Kidney (tissue), 14 donors: ENCODE measurements around the gene ZNF48. TPM values are rescaled to one million over a fixed set of nuclear protein-coding genes. Genes with fewer than 3 reads are reported as not detected.
A peak's percentile ranks its signal among the peaks of the same experiment; 100 is the strongest.

Experiments
- DNase-seq, 5 donors: peaks; one replicate each; pipeline ENCODE4 v3.0.0-alpha.2; 2013 to 2020
- FAIRE-seq: peaks from 2 replicates; lab custom pipeline; 2012; peaks lifted over from hg19 to GRCh38; lab: Jason Lieb, UNC
- H3K27ac ChIP-seq, 2 donors: one replicate each; pipeline ENCODE4 v1.7.0; 2013; ENCODE audit warnings: low read depth in 2 of 2, low read length in 2 of 2, inconsistent platforms in 1 of 2
- H3K27me3 ChIP-seq: one replicate; pipeline ENCODE4 v1.7.1; 2013; ENCODE audit warnings: low read length, inconsistent platforms; ENCODE audit not compliant: control insufficient read depth, insufficient read depth
- H3K36me3 ChIP-seq, 3 donors: one replicate each; pipeline versions ENCODE4 v1.7.0 to v1.7.1; 2013; ENCODE audit warnings: low read length in 3 of 3, control low read depth in 1 of 3, inconsistent platforms in 1 of 3; ENCODE audit not compliant: insufficient read depth in 3 of 3, control insufficient read depth in 2 of 3
- H3K4me1 ChIP-seq, 3 donors: one replicate each; pipeline versions ENCODE4 v1.7.0 to v1.7.1; 2013; ENCODE audit warnings: low read length in 3 of 3, inconsistent platforms in 1 of 3, low read depth in 1 of 3; ENCODE audit not compliant: control insufficient read depth in 2 of 3, insufficient read depth in 2 of 3
- H3K4me3 ChIP-seq, 3 donors: one replicate each; pipeline versions ENCODE4 v1.7.0 to v1.8.1; 2013; ENCODE audit warnings: low read length in 3 of 3, control low read depth in 1 of 3, inconsistent platforms in 1 of 3
- H3K9ac ChIP-seq, 3 donors: one replicate each; pipeline versions ENCODE4 v1.7.0 to v1.7.1; 2013; ENCODE audit warnings: low read length in 3 of 3, control low read depth in 1 of 3, inconsistent platforms in 1 of 3
- H3K9me3 ChIP-seq, 3 donors: one replicate each; pipeline versions ENCODE4 v1.7.0 to v1.7.1; 2013; ENCODE audit warnings: low read length in 3 of 3, control low read depth in 1 of 3, inconsistent platforms in 1 of 3; ENCODE audit not compliant: control insufficient read depth in 2 of 3, insufficient read depth in 1 of 3
- CTCF ChIP-seq: IDR thresholded peaks from 3 replicates; pipeline ENCODE4 v1.5.1; 2012; ENCODE audit warnings: mild to moderate bottlenecking, moderate library complexity, borderline replicate concordance; ENCODE audit not compliant: insufficient read depth; ENCODE audit errors: extremely low read depth
- intact Hi-C: fragments of 100-400 bp; cut with DNase I; formaldehyde crosslinking; loops from one replicate; pipeline ENCODE4 v1.11.1; 2022
- polyA plus RNA-seq: library from polyadenylated mRNA; stranded (reverse); fragments of 350-450 nt; fragmentation: Illumina TruSeq; extraction: RNeasy Lipid Tissue Mini Kit (QIAGEN cat#74804); gene quantifications from one replicate; pipeline ENCODE4 v1.2.3, GENCODE V29; 2014; ENCODE audit warnings: low read depth, low replicate concordance; ENCODE audit not compliant: insufficient read depth
- total RNA-seq: library from RNA; stranded (reverse); fragmentation: NEBNext Ultra II Directional; extraction: Animal tissue kit (Norgen Biotek cat#: 25700); gene quantifications from one replicate; pipeline ENCODE4 v1.2.1, GENCODE V29; 2021
- donor health status: control.
- donor health status: control.
- donor health status: control.
- donor health status: control.
- donor health status: control.
- donor health status: DM: yes; HTN: yes; CAD: no.
- donor health status: Normal renal cell carcinoma (clear cell type).

ZNF48 gene
- total and polyA plus RNA-seq, 2 donors from 2014 or later: 6.9 to 9.7 TPM

DNA sequence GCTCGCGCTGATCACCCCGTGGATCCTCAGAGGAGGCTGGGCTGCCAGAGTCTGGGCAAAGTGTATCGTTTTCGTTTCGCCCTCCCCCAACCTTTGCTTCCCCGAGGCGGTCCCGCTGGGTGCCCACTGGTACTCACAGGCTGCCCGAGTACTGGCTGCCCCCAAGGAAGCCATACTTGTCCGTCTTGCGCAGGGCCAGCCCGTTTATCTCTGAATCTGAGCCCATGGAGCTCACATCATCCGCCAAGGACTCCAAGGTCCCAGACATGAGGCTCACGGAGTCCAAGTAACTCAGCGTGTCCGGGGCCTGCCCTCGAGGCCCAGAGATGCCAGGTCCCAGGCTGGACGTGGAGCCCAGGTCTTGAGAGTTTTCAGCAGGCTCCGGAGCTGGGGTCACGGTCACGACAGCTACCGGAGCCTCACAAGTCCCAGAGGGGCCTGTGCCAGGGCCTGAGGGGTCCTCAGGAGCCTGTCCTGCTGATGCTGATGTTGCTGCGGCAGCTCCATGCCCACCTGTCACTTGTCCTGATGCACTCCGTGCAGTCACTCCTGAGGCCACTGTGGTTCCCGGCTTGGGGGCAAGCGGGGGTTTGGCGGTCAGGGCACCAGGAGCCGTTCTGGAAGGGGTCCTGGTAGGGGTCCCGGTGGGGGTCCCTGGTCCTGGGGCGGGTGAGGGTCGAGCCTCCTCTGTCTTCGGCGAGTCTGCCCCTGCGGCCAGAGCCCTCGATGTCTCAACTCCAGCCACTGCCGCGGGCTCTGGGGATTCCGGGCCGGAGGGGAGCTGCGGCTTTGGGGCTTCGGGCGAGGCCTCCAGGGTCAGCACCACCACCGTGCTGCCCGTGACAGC, 25.9 kb upstream of the ZNF48 start:
- TF ChIP-seq CTCF: no peak
- DNase-seq (peak in 3 of 5 donors; percentile 33 to 88 (median 78)), FAIRE-seq (no peak)
- Histone ChIP-seq H3K27me3 (no peaks in the 10 kb centered on the region), H3K4me3 (peak overlapping the region; percentile 61 to 89 (median 80)), H3K9ac (peak overlapping the region; percentile 53 to 78 (median 65)), H3K9me3 (no peaks in the 10 kb centered on the region), H3K4me1 (peaks cover 0 to 20% (median 4%) of the 10 kb centered on the region in 3 donors), H3K27ac (peak overlapping the region; percentile 47 to 69), H3K36me3 (peaks cover 0 to 10% (median 9%) of the 10 kb centered on the region in 3 donors)
- intact Hi-C loops: no loop called here

DNA sequence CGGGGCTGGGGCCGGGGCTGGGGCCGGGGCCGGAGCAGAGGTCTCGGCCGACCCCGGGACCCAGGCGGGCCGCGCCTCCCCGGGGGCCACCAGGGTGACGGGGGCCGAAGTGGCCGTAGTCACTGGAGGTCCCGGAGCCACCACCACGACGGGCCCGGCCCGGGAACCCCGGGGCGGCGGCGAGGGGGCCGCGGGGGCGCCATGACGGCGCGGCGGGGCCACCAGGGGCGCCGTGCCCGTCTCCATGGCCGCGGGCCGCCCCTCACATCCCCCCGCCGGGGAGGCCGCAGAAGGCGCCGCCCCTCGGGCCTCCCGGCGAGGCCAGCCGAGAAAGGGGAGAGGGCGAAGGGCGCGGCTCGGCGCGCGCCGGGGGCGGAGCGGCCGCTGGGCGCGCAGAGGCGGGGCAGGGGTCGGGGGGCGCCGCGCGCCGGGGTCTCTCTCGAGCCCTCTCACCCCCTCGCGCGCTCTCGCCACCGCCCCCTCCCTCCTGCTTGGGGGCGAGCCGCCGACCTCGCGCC, 25.2 kb upstream of the ZNF48 start:
- peaks cover 0 to 5% (median 2%) of the 10 kb centered on the region in 3 donors for H3K36me3 ChIP-seq
- peak overlapping the region in 1 of 3 donors; percentile 65 for H3K9ac ChIP-seq
- FAIRE-seq (no peak), DNase-seq (no peak)
- no peaks in the 10 kb centered on the region for H3K9me3 ChIP-seq
- peak; percentile 9 for TF ChIP-seq CTCF
- no peaks in the 10 kb centered on the region for H3K27me3 ChIP-seq
- intact Hi-C loops: no loop called here
- peak overlapping the region; percentile 47 to 69 for H3K27ac ChIP-seq
- H3K4me3 ChIP-seq: peak overlapping the region in 1 of 3 donors; percentile 89
- H3K4me1 ChIP-seq: peaks cover 0 to 20% (median 4%) of the 10 kb centered on the region in 3 donors

DNA sequence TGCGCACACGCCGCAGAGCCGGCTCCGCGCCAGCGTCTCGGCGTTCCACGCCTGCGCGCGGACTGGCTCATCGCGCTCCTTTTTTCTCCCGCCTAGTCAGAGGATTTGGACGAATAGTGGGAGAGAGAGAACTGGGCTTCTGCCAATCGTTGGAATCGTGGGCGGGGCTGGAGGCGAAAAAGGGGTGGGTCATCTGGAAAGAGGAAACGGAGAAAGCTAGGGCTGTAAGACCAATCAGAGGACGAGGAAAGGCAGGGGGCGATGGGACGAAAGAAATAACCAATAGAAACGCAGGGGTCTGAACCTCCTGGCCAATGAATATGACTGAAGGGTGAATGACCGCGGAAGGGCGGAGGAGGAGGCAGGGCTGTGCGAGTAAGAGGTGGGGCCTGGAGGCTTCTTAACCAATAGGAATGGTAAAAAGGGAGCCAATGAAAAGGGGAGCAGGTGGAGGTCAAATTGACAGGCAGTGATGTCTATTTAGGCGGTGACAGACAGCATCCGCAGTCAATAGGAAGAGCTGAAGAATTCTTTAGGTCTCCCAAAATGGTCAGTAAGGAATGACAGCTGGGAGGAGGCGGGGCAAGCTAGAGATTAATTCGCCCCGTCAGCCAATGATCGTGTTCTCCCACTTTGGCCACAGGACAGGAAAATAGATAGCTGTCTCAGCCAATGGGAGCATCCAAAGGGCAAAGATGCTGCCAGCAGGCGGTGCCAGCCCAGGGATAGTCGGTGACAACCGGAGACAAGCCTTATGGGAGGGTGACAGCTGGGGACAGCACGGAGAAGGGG, 24.6 kb upstream of the ZNF48 start, which contains the start of gene TBC1D10B:
Gene TBC1D10B, minus strand, starts transcription at position 39 of the 792 bp plus-strand sequence. CDS start 311 bp downstream, outside the sequence.
- peak; percentile 33 for TF ChIP-seq CTCF
- DNase-seq: peak; percentile 98 to 100 (median 100)
- Histone ChIP-seq H3K27ac (peak within 1 kb of the TSS; percentile 54 to 89), H3K4me3 (peak within 1 kb of the TSS; percentile 61 to 89 (median 80)), H3K36me3 (peaks cover 0 to under 1% (median 0%) of the 10 kb centered on the region in 3 donors), H3K9ac (peak within 1 kb of the TSS; percentile 53 to 84 (median 65)), H3K27me3 (no peaks in the 10 kb centered on the region), H3K9me3 (no peaks in the 10 kb centered on the region), H3K4me1 (peaks cover 0 to 20% (median 4%) of the 10 kb centered on the region in 3 donors)
- FAIRE-seq: peak; percentile 99
- intact Hi-C loops: no loop called here
